GM18507 (cell line): ENCODE data around the gene NXF3.
"Not testable (repeated sequence)": the region's sequence is repeated elsewhere in the genome, so short reads cannot be mapped to it uniquely, and the experiment has no call there.

Experiments
- DNase-seq: peaks from one replicate; pipeline ENCODE4 v3.0.0; 2011; ENCODE audit warnings: low read depth; ENCODE audit not compliant: insufficient read length; ENCODE audit errors: extremely low spot score
- FAIRE-seq: peaks from 2 replicates; lab custom pipeline; 2011; peaks lifted over from hg19 to GRCh38; lab: Jason Lieb, UNC

Gene NXF3

DNA sequence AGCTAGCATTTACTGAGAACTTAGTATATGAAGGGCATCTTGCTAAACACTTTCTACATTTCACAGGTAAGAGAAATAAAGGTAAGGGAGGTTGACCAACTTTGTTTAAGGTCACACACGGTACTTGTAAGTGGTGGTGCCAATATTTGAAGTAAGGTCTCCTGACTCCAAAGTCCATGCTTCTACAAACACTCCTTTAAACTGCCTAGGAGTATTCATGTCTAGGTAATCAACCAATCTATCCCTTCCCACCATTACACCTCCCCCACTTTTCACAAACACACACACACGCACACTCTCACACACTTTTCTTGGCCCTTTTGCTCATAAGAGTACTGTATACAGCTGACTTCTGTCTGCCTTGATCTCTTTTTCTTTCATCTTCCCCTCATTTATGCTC, 36.0 kb downstream of the NXF3 start:
- no peak for DNase-seq
- no peak for FAIRE-seq

DNA sequence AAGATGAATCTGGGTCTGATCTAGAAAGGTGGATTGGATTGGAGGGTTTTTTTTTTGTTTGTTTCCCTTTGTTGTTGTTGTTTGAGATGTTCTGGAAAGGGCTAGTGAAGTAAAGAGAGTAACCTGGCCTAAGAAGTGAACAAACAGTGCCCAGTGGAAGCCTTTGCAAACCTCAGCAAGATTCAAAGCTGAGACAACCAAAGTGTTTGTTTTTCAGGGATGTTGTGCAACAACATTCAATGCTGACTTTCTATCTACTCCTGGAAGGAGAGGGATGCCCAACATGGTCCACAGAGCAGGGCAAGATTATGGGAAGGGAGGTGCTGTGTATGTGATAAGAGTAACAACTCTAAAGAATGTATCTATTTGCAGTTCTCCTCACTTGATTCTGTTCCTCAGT, 40.3 kb downstream of the NXF3 start:
- FAIRE-seq (no peak), DNase-seq (no peak)

DNA sequence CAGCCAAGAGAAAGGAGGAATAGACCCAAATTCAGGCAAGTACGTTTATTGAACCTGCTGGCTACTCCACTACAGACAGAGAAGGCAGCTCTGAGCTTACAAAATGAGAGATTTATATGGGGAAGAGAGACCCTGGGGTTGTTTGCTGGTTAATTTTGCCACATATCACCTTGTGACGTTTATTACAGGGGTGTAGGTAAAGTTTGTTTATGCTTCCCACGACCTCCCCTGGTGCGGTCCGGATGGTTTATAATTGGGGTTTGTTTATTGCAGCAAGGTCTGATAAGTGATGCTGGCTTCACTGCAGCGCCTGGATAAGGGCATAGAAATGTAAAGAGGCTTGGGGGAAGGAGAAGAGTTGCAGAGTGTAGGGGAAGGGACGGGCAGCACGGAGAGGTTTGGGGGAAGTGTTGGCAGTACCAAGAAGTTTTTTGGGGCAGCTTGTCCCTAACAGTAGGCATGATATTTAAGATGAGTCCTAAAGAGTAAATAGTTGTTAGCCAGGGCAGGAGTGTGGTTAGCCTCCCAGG, 41.6 kb downstream of the NXF3 start:
- DNase-seq (no peak), FAIRE-seq (no peak)

DNA sequence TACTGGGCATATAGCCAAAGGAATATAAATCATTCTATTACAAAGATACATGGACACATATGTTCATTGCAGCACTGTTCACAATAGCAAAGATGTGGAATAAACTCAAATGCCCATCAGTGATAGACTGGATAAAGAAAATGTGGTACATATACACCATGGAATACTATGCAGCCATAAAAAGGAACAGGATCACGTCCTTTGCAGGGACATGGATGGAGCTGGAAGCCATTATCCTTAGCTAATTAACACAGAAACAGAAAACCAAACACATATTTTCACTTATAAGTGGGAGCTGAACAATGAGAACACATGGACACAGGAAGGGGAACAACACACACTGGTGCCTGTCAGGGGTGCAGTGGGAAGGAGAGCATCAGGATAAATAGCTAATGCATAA, 59.6 kb downstream of the NXF3 start:
- not testable (repeated sequence) for FAIRE-seq, DNase-seq
